Measurements from ENCODE around the gene EIF3D. TPM values are rescaled to one million over a fixed set of nuclear protein-coding genes. Genes with fewer than 3 reads are reported as not detected.

The EIF3D gene
- 503 and 511 TPM in 2 replicates for total RNA-seq

GRCh38 chr22:36528795-36529751 is at the start of gene EIF3D:
TSS of gene EIF3D (minus strand) at chr22:36529166. CDS start at chr22:36526121, 3,045 bp downstream.

GRCh38 chr22:36506637-36507517 is 22.1 kb downstream of the EIF3D start, which contains the start of gene FOXRED2:
TSS of gene FOXRED2 (minus strand) at chr22:36507040. CDS start at chr22:36506422, 618 bp downstream.

GRCh38 chr22:36481393-36482168 is 47.4 kb downstream of the EIF3D start, which contains the start of gene TXN2:
TSS of gene TXN2 (minus strand) at chr22:36481640. CDS start at chr22:36480837, 803 bp downstream.

Other genes starting within 250 kb of the EIF3D start
- gene MYH9, start 141.2 kb downstream of the EIF3D start, total RNA-seq: 1,027 and 1,261 TPM in 2 replicates
- 23.1 and 28.4 TPM in 2 replicates for gene TXN2, start 47.5 kb downstream of the EIF3D start, total RNA-seq
- 12.1 and 24.6 TPM in 2 replicates for gene FOXRED2, start 22.1 kb downstream of the EIF3D start, total RNA-seq
- not detected in 2 replicates for gene CACNG2, start 174.6 kb upstream of the EIF3D start, total RNA-seq
- gene IFT27, start 247.0 kb upstream of the EIF3D start, total RNA-seq: 13.6 and 18.0 TPM in 2 replicates